GM12874 (cell line): ENCODE data around the gene NCOR1.

Experiments used
- CTCF ChIP-seq: IDR thresholded peaks from 2 replicates; pipeline ENCODE4 v1.5.1; 2011; ENCODE audit warnings: low read depth, mild to moderate bottlenecking, control low read depth, low read length, moderate library complexity; ENCODE audit not compliant: insufficient read depth

The NCOR1 gene

DNA sequence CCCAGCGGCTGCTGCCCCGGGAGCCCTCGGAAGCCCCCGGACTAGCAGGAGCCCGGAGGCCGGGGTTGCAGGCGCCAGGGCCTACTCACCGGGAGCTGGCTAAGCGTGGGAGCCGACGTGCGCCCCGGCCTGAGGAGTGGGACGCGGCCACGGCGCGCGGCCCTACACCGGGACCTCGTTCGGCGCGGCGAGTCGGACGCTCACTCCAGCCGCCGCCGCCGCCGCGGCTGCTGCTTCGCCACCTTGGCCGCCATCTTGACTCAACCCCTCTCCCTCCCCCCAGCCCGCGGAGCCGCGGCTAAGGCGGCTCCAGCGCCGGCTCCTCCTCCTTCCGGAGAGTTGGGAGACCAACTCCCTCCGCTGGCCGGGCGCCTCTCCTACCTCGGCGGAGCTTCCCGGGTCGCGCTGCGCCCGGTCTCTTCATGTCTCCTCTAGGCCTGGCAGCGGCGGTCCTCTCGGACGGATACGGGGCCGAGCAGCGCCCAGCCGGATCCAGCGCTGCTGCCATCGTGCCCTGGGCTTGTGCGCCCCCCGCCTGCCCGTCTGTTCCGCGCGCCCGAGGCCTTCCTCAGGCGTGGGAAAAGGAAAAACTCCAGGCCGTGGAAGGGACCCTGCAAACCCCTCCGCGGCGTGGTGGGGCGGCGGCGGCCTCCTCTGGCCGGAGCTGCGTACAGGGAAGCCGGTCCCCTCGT lies at the start of gene NCOR1:
Gene NCOR1, minus strand, starts transcription at position 262 of the 692 bp plus-strand sequence. CDS start 20,965 bp downstream, outside the sequence.
- TF ChIP-seq CTCF = peak; percentile 34; the same call in 1 of the 2 replicates

GRCh38 chr17:16262201-16262600 lies 46.9 kb upstream of the NCOR1 start:
- TF ChIP-seq CTCF = no peak

- TF ChIP-seq CTCF = no peak
Measured at GRCh38 chr17:16261049-16261448, 45.7 kb upstream of the NCOR1 start.

DNA sequence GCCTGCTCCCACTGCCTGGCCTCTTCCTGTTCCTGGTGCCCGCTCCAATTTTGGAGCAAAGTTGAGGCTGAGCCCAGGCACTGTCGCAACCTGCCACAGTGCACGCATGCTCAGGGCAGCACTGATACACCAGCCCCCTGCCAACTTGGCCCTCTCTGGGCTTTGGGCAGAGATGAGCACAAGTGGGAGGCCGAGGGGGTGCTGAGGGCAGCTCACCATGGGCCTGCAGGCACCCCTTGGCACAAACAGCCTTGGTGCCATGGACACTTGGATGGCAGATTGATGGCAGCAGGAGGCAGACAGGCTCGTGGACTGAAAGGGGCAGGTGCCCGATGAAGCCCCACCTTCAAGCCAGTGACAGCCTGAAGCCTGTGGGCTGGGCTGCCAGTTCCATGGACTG lies 44.6 kb upstream of the NCOR1 start:
- TF ChIP-seq CTCF = no peak

DNA sequence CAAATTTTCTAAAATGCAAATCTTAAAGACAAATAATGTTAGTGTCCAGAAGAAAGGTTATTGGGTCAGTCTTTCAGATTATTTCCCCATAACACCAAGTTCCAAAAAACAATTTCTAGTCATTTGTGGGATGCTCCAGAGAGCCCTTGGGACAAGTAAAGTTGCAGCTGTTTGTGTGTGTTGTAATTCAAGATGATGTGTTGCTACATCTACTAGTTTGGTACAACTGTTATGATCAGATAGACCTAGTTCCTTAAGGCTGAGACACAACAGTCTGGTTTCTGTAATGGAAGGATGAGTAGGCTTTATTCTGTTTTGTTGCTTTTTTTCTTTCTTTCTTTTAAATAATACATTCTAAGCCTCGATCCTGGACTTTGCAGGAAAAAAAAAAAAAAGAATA lies 43.6 kb upstream of the NCOR1 start:
- no peak for TF ChIP-seq CTCF

DNA sequence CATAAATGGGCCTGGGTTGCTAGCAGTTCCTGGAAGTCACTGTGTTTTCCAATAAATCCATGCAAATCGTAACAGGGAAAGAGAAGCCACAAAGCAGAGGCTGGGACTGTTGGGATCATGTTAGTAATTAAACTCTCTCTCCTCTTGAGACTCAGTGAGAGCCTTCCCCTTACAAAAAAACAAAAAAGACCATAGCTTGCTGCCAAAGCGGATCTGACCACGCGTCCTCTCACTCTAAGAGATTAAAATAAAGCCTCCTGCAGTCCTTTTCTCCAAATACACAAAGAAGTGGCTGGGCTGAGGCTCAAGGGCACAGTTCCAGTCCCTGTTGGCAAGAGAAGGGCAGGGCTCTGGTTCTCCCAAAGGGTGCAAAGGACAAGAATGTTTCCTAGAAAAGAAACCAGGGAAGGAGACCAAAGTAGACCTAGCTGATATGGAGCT lies 40.2 kb upstream of the NCOR1 start:
- TF ChIP-seq CTCF = no peak

- no peak for TF ChIP-seq CTCF
Measured at GRCh38 chr17:16254773-16255400, 39.6 kb upstream of the NCOR1 start.
